ENCODE measurements around the gene TNFAIP3. TPM values are rescaled to one million over a fixed set of nuclear protein-coding genes. Genes with fewer than 3 reads are reported as not detected.
A peak's percentile ranks its signal among the peaks of the same experiment; 100 is the strongest.
"Not testable (repeated sequence)": the region's sequence is repeated elsewhere in the genome, so short reads cannot be mapped to it uniquely, and the experiment has no call there.

Gene TNFAIP3
- polyA plus RNA-seq, 3 donors = 35.5 to 273 (median 38.4) TPM

GRCh38 chr6:137840252-137840651, 26.8 kb upstream of the TNFAIP3 start:
- H3K4me3 ChIP-seq (replicated peaks in 1 of 3; ENCODE audit: low read depth in 2 of 3, low read length in 3 of 3) = no peak overlapping the region
- no CpG with 5 or more reads among the region's 1 CpG for WGBS (ENCODE audit: insufficient coverage)
- intact Hi-C loops (cut with micrococcal nuclease) = no loop called here
- Mint-ChIP-seq H3K4me3 (no peak overlapping the region), H3K9me3 (peaks cover 0 to 11% (median 5%) of the 10 kb centered on the region in 7 donors), H3K27ac (peak overlapping the region in 1 of 7 donors; percentile 43), H3K36me3 (peaks cover 4 to 6% of the 10 kb centered on the region in 2 donors), H3K4me1 (peaks cover 31% of the 10 kb centered on the region), H3K27me3 (ENCODE audit: low read depth in 3 of 3) (no peaks in the 10 kb centered on the region)
- no peak overlapping the region for H3K27ac ChIP-seq (ENCODE audit: low read depth in 1 of 2, low read length in 2 of 2)
- no peaks in the 10 kb centered on the region for H3K27me3 ChIP-seq (ENCODE audit: control insufficient read depth in 2 of 2, insufficient read depth in 2 of 2, low read length in 2 of 2)
- no peak for TF ChIP-seq CTCF (IDR thresholded peaks at IDR 0.05)
- H3K79me2 ChIP-seq (ENCODE audit: insufficient read depth, low read length) = no peaks in the 10 kb centered on the region
- H3K4me1 ChIP-seq (ENCODE audit: control insufficient read depth in 1 of 2, insufficient read depth in 2 of 2, low read length in 2 of 2) = peaks cover 18 to 29% of the 10 kb centered on the region in 2 donors
- H3K9ac ChIP-seq (ENCODE audit: insufficient read depth, low read length, poor library complexity, severe bottlenecking) = no peak overlapping the region
- H3K4me2 ChIP-seq (replicated peaks; ENCODE audit: extremely low read depth, low read length, poor library complexity, severe bottlenecking) = no peak overlapping the region
- peak in 1 of 3 donors; percentile 20 for DNase-seq
- H2AFZ ChIP-seq (ENCODE audit: insufficient read depth, low read depth, low read length, poor library complexity, severe bottlenecking) = no peak overlapping the region
- no peaks in the 10 kb centered on the region for H4K20me1 ChIP-seq (ENCODE audit: insufficient read depth, low read length)
- H3K9me3 ChIP-seq (replicated peaks in 1 of 2; ENCODE audit: control insufficient read depth in 1 of 2, insufficient read depth in 1 of 2, low read length in 2 of 2) = no peaks in the 10 kb centered on the region
- no peaks in the 10 kb centered on the region for H3K36me3 ChIP-seq (replicated peaks in 1 of 2; ENCODE audit: control insufficient read depth in 1 of 2, insufficient read depth in 2 of 2, low read length in 2 of 2)

GRCh38 chr6:137843211-137843610, 23.8 kb upstream of the TNFAIP3 start:
- Histone ChIP-seq H3K79me2 (ENCODE audit: insufficient read depth, low read length) (no peaks in the 10 kb centered on the region), H4K20me1 (ENCODE audit: insufficient read depth, low read length) (no peaks in the 10 kb centered on the region), H3K4me1 (ENCODE audit: control insufficient read depth in 1 of 2, insufficient read depth in 2 of 2, low read length in 2 of 2) (peaks cover 35 to 51% of the 10 kb centered on the region in 2 donors), H3K4me2 (replicated peaks; ENCODE audit: extremely low read depth, low read length, poor library complexity, severe bottlenecking) (no peak overlapping the region), H3K27me3 (ENCODE audit: control insufficient read depth in 2 of 2, insufficient read depth in 2 of 2, low read length in 2 of 2) (no peaks in the 10 kb centered on the region), H3K27ac (ENCODE audit: low read depth in 1 of 2, low read length in 2 of 2) (no peak overlapping the region), H3K9me3 (replicated peaks in 1 of 2; ENCODE audit: control insufficient read depth in 1 of 2, insufficient read depth in 1 of 2, low read length in 2 of 2) (no peaks in the 10 kb centered on the region), H3K4me3 (replicated peaks in 1 of 3; ENCODE audit: low read depth in 2 of 3, low read length in 3 of 3) (no peak overlapping the region), H2AFZ (ENCODE audit: insufficient read depth, low read depth, low read length, poor library complexity, severe bottlenecking) (no peak overlapping the region), H3K36me3 (replicated peaks in 1 of 2; ENCODE audit: control insufficient read depth in 1 of 2, insufficient read depth in 2 of 2, low read length in 2 of 2) (no peaks in the 10 kb centered on the region), H3K9ac (ENCODE audit: insufficient read depth, low read length, poor library complexity, severe bottlenecking) (no peak overlapping the region)
- TF ChIP-seq CTCF (IDR thresholded peaks at IDR 0.05) = no peak
- Mint-ChIP-seq H3K36me3 (peaks cover 4% of the 10 kb centered on the region in 2 donors), H3K27ac (peak overlapping the region in 1 of 7 donors; percentile 36), H3K27me3 (ENCODE audit: low read depth in 3 of 3) (no peaks in the 10 kb centered on the region), H3K9me3 (peaks cover 0 to 8% (median 5%) of the 10 kb centered on the region in 7 donors), H3K4me3 (no peak overlapping the region), H3K4me1 (peaks cover 22% of the 10 kb centered on the region)
- peak in 1 of 3 donors; percentile 48 for DNase-seq
- intact Hi-C loops (cut with micrococcal nuclease) = no loop called here

DNA sequence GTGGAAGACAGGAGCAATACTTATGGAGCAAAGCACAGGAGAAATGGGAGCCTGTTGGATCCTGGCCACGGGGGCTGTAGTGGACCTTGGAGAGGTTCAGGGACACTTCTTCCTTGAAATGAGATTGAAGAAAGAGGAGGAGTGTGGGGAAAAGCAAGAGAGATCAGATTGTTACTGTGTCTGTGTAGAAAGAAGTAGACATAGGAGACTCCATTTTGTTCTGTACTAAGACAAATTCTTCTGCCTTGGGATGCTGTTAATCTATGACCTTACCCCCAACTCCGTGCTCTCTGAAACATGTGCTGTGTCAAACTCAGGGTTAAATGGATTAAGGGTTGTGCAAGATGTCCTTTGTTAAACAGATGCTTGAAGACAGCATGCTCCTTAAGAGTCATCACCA, 22.7 kb upstream of the TNFAIP3 start:
- Mint-ChIP-seq H3K4me1 (peaks cover 28% of the 10 kb centered on the region), H3K27ac (peak overlapping the region in 1 of 7 donors; percentile 36)
- DNase-seq; H3K4me3 Mint-ChIP-seq; H4K20me1 ChIP-seq (ENCODE audit: insufficient read depth, low read length); H3K36me3 Mint-ChIP-seq; H3K27me3 ChIP-seq (ENCODE audit: control insufficient read depth in 2 of 2, insufficient read depth in 2 of 2, low read length in 2 of 2); H3K79me2 ChIP-seq (ENCODE audit: insufficient read depth, low read length); H3K4me3 ChIP-seq (replicated peaks in 1 of 3; ENCODE audit: low read depth in 2 of 3, low read length in 3 of 3); H2AFZ ChIP-seq (ENCODE audit: insufficient read depth, low read depth, low read length, poor library complexity, severe bottlenecking); H3K4me2 ChIP-seq (replicated peaks; ENCODE audit: extremely low read depth, low read length, poor library complexity, severe bottlenecking); H3K9me3 Mint-ChIP-seq; H3K9me3 ChIP-seq (replicated peaks in 1 of 2; ENCODE audit: control insufficient read depth in 1 of 2, insufficient read depth in 1 of 2, low read length in 2 of 2); H3K27ac ChIP-seq (ENCODE audit: low read depth in 1 of 2, low read length in 2 of 2); intact Hi-C loops (cut with micrococcal nuclease); H3K36me3 ChIP-seq (replicated peaks in 1 of 2; ENCODE audit: control insufficient read depth in 1 of 2, insufficient read depth in 2 of 2, low read length in 2 of 2); H3K9ac ChIP-seq (ENCODE audit: insufficient read depth, low read length, poor library complexity, severe bottlenecking); H3K27me3 Mint-ChIP-seq (ENCODE audit: low read depth in 3 of 3): not testable (repeated sequence)
- H3K4me1 ChIP-seq (ENCODE audit: control insufficient read depth in 1 of 2, insufficient read depth in 2 of 2, low read length in 2 of 2) = peaks cover 43 to 63% of the 10 kb centered on the region in 2 donors
- WGBS (ENCODE audit: insufficient coverage) = no CpG with 5 or more reads among the region's 2 CpGs
